Neuronal stem cell (in vitro differentiated cells): ENCODE results near the gene PPP1CA. TPM values are rescaled to one million over a fixed set of nuclear protein-coding genes. Genes with fewer than 3 reads are reported as not detected.

Experiments
- DNase-seq: peaks from one replicate; pipeline ENCODE4 v3.0.0-alpha.2; 2013; ENCODE audit warnings: low spot score
- H2AFZ ChIP-seq: one replicate; pipeline ENCODE4 v1.6.1; 2013; ENCODE audit warnings: mild to moderate bottlenecking, low read length, inconsistent platforms
- H2AK5ac ChIP-seq: 2 replicates; pipeline ENCODE4 v1.6.1; 2013; ENCODE audit warnings: low read depth, mild to moderate bottlenecking, inconsistent platforms, low read length, moderate library complexity, mixed read lengths
- H2BK120ac ChIP-seq: 2 replicates; pipeline ENCODE4 v1.6.1; 2013; ENCODE audit warnings: low read depth, mild to moderate bottlenecking, inconsistent platforms, low read length, moderate library complexity, mixed read lengths
- H2BK12ac ChIP-seq: one replicate; pipeline ENCODE4 v1.6.1; 2013; ENCODE audit warnings: low read length, inconsistent platforms
- H2BK15ac ChIP-seq: 2 replicates; pipeline ENCODE4 v1.6.1; 2013; ENCODE audit warnings: mild to moderate bottlenecking, low read length, inconsistent platforms, mixed read lengths
- H2BK5ac ChIP-seq: one replicate; pipeline ENCODE4 v1.6.1; 2013; ENCODE audit warnings: inconsistent platforms, mild to moderate bottlenecking, low read length, moderate library complexity
- H3K14ac ChIP-seq: one replicate; pipeline ENCODE4 v1.6.1; 2013; ENCODE audit warnings: low read length, inconsistent platforms
- H3K18ac ChIP-seq: 2 replicates; pipeline ENCODE4 v1.6.1; 2013; ENCODE audit warnings: low read length, inconsistent platforms
- H3K23ac ChIP-seq: 2 replicates; pipeline ENCODE4 v1.6.1; 2013; ENCODE audit warnings: low read depth, mild to moderate bottlenecking, mixed read lengths, low read length, inconsistent platforms; ENCODE audit not compliant: poor library complexity
- H3K27ac ChIP-seq: replicated peaks from 3 replicates; pipeline ENCODE4 v1.5.1; 2013; ENCODE audit warnings: low read length, inconsistent platforms
- H3K27me3 ChIP-seq, 3 experiments: 2 replicates each; pipeline ENCODE4 v1.6.1; 2013; ENCODE audit warnings: low read length in 3 of 3, mild to moderate bottlenecking in 2 of 3, inconsistent platforms in 1 of 3, low read depth in 1 of 3, mixed read lengths in 1 of 3, moderate library complexity in 1 of 3; ENCODE audit not compliant: control insufficient read depth in 3 of 3, insufficient read depth in 3 of 3
- H3K36me3 ChIP-seq, 2 donors: replicated peaks in 1 of 2; 2 replicates each; pipeline ENCODE4 v1.6.1; 2013; ENCODE audit warnings: low read length in 2 of 2; ENCODE audit not compliant: control insufficient read depth in 2 of 2, insufficient read depth in 2 of 2
- H3K4ac ChIP-seq: 2 replicates; pipeline ENCODE4 v1.6.1; 2013; ENCODE audit warnings: inconsistent platforms, mild to moderate bottlenecking, low read length, moderate library complexity
- H3K4me1 ChIP-seq, 2 donors: 1 replicate in 1 of 2; 2 replicates in 1 of 2; pipeline ENCODE4 v1.6.1; 2013; ENCODE audit warnings: low read length in 2 of 2, low read depth in 1 of 2; ENCODE audit not compliant: control insufficient read depth in 2 of 2, insufficient read depth in 1 of 2
- H3K4me2 ChIP-seq: one replicate; pipeline ENCODE4 v1.6.1; 2013; ENCODE audit warnings: mild to moderate bottlenecking, low read length, inconsistent platforms; ENCODE audit not compliant: insufficient read depth, poor library complexity, severe bottlenecking
- H3K4me3 ChIP-seq, 2 donors: 2 replicates each; pipeline ENCODE4 v1.5.1; 2013; ENCODE audit warnings: low read length in 2 of 2, mild to moderate bottlenecking in 2 of 2, inconsistent platforms in 1 of 2, moderate library complexity in 1 of 2
- H3K79me1 ChIP-seq: one replicate; pipeline ENCODE4 v1.6.1; 2013; ENCODE audit warnings: low read depth, mild to moderate bottlenecking, inconsistent platforms, low read length, moderate library complexity
- H3K9ac ChIP-seq: one replicate; pipeline ENCODE4 v1.6.1; 2013; ENCODE audit warnings: mild to moderate bottlenecking, low read depth, low read length, inconsistent platforms; ENCODE audit not compliant: poor library complexity
- H3K9me3 ChIP-seq, 2 donors: replicated peaks in 1 of 2; 2 replicates each; pipeline versions ENCODE3 to v1.6.1; 2013; ENCODE audit warnings: low read length in 2 of 2, mild to moderate bottlenecking in 2 of 2, inconsistent platforms in 1 of 2, low read depth in 1 of 2, mixed read lengths in 1 of 2, moderate library complexity in 1 of 2; ENCODE audit not compliant: control insufficient read depth in 2 of 2, insufficient read depth in 1 of 2
- H4K8ac ChIP-seq: one replicate; pipeline ENCODE4 v1.6.1; 2013; ENCODE audit warnings: low read depth, mild to moderate bottlenecking, inconsistent platforms, low read length, moderate library complexity
- H4K91ac ChIP-seq: one replicate; pipeline ENCODE4 v1.6.1; 2013; ENCODE audit warnings: low read length, low read depth, mild to moderate bottlenecking, inconsistent platforms; ENCODE audit not compliant: poor library complexity
- WGBS, 2 donors: extraction: QIAGEN DNeasy Blood & Tissue Kit; methylation state at CpG; one replicate each; pipeline ENCODE4 v1.1.7; 2013; ENCODE audit warnings: missing lambda C conversion rate in 2 of 2, mixed read lengths in 1 of 2; ENCODE audit not compliant: insufficient read length in 2 of 2, insufficient replicate concordance in 1 of 2; ENCODE audit errors: extremely low coverage in 2 of 2; 5-methylcytosine and 5-hydroxymethylcytosine counted together
- polyA plus RNA-seq, 2 experiments: library from polyadenylated mRNA; stranded (reverse); fragments of 200-250 nt; gene quantifications; one replicate each; pipeline ENCODE4 v1.2.3, GENCODE V29; 2013

Gene PPP1CA
- polyA plus RNA-seq (2013, experiment 1 of 2) = 114 TPM
- 112 TPM for polyA plus RNA-seq (2013, experiment 2 of 2)

- Histone ChIP-seq H3K18ac (peak within 1 kb of the TSS; percentile 98), H3K9ac (peak within 1 kb of the TSS; percentile 94), H3K4me2 (peak within 1 kb of the TSS; percentile 93), H3K36me3 (peaks cover 30 to 41% of the 10 kb centered on the region in 2 donors), H2BK120ac (peak within 1 kb of the TSS; percentile 91), H4K91ac (no peak within 1 kb of the TSS), H3K14ac (peak within 1 kb of the TSS; percentile 97), H2AK5ac (peak within 1 kb of the TSS; percentile 93), H3K23ac (peak within 1 kb of the TSS; percentile 98), H2BK15ac (peak within 1 kb of the TSS; percentile 96), H3K27ac (peak within 1 kb of the TSS; percentile 58), H3K9me3 (no peaks in the 10 kb centered on the region), H2BK5ac (peak within 1 kb of the TSS; percentile 93), H2AFZ (peak within 1 kb of the TSS; percentile 98), H2BK12ac (peak within 1 kb of the TSS; percentile 22), H3K4me3 (peak within 1 kb of the TSS; percentile 85 to 94), H3K27me3 (no peaks in the 10 kb centered on the region), H3K4ac (peak within 1 kb of the TSS; percentile 66), H4K8ac (no peak within 1 kb of the TSS), H3K79me1 (peaks cover 13% of the 10 kb centered on the region), H3K4me1 (peaks cover 10 to 31% of the 10 kb centered on the region in 2 donors)
- peak; percentile 90 for DNase-seq
- WGBS, 2 donors = no CpG with 5 or more reads among the region's 73 CpGs
Observed at GRCh38 chr11:67401495-67402191, at the start of gene PPP1CA. Gene PPP1CA (minus strand): TSS chr11:67401858. CDS start chr11:67401782, 76 bp downstream.

GRCh38 chr11:67450796-67451657 lies 49.4 kb upstream of the PPP1CA start:
- H3K27me3 ChIP-seq = no peaks in the 10 kb centered on the region
- no peak overlapping the region for H3K9ac ChIP-seq
- no peaks in the 10 kb centered on the region for H3K9me3 ChIP-seq
- DNase-seq = no peak
- no peak overlapping the region for H3K4me2 ChIP-seq
- H3K79me1 ChIP-seq = no peaks in the 10 kb centered on the region
- no peak overlapping the region for H3K4ac ChIP-seq
- no peak overlapping the region for H3K14ac ChIP-seq
- peak overlapping the region; percentile 52 for H3K23ac ChIP-seq
- H3K36me3 ChIP-seq = no peaks in the 10 kb centered on the region
- H2AK5ac ChIP-seq = peak overlapping the region; percentile 39
- no peak overlapping the region for H4K8ac ChIP-seq
- H3K4me1 ChIP-seq = peaks cover 5 to 15% of the 10 kb centered on the region in 2 donors
- H2BK12ac ChIP-seq = peak overlapping the region; percentile 7
- H3K18ac ChIP-seq = peak overlapping the region; percentile 5
- no peak overlapping the region for H4K91ac ChIP-seq
- H2AFZ ChIP-seq = peak overlapping the region; percentile 69
- no peak overlapping the region for H3K27ac ChIP-seq
- no peak overlapping the region for H3K4me3 ChIP-seq
- H2BK120ac ChIP-seq = no peak overlapping the region
- H2BK15ac ChIP-seq = no peak overlapping the region
- no peak overlapping the region for H2BK5ac ChIP-seq
- no CpG with 5 or more reads among the region's 25 CpGs for WGBS, 2 donors

GRCh38 chr11:67449116-67449844 lies 47.6 kb upstream of the PPP1CA start:
- H3K14ac ChIP-seq = no peak overlapping the region
- no peaks in the 10 kb centered on the region for H3K79me1 ChIP-seq
- no peak overlapping the region for H4K91ac ChIP-seq
- no peak overlapping the region for H2BK120ac ChIP-seq
- no peak overlapping the region for H3K4ac ChIP-seq
- H3K27ac ChIP-seq = no peak overlapping the region
- H2AK5ac ChIP-seq = peak overlapping the region; percentile 8
- H3K23ac ChIP-seq = no peak overlapping the region
- no peaks in the 10 kb centered on the region for H3K9me3 ChIP-seq
- peak overlapping the region; percentile 78 for H3K9ac ChIP-seq
- no peak overlapping the region for H2BK5ac ChIP-seq
- H3K18ac ChIP-seq = no peak overlapping the region
- no peak overlapping the region for H3K4me2 ChIP-seq
- H3K36me3 ChIP-seq = no peaks in the 10 kb centered on the region
- no peak for DNase-seq
- no peak overlapping the region for H3K4me3 ChIP-seq
- no CpG with 5 or more reads among the region's 9 CpGs for WGBS, 2 donors
- no peak overlapping the region for H2AFZ ChIP-seq
- no peak overlapping the region for H2BK15ac ChIP-seq
- H3K27me3 ChIP-seq = no peaks in the 10 kb centered on the region
- no peak overlapping the region for H2BK12ac ChIP-seq
- no peak overlapping the region for H4K8ac ChIP-seq
- H3K4me1 ChIP-seq = peaks cover 5 to 15% of the 10 kb centered on the region in 2 donors
